Endothelial cell of umbilical vein (primary cell): Measurements from ENCODE around the gene CLCN2.

Experiments
- EZH2 ChIP-seq: IDR thresholded peaks from 2 replicates; pipeline ENCODE4 v1.6.1; 2012; ENCODE audit warnings: borderline replicate concordance, low read depth, mild to moderate bottlenecking, moderate library complexity, low read length, inconsistent platforms; ENCODE audit not compliant: severe bottlenecking
- FOS ChIP-seq: IDR thresholded peaks from 2 replicates; pipeline ENCODE4 v1.6.1; 2011; ENCODE audit warnings: mild to moderate bottlenecking, low read length, moderate library complexity, borderline replicate concordance; ENCODE audit not compliant: insufficient read depth
- MYC ChIP-seq: IDR thresholded peaks from one replicate; pipeline ENCODE4 v1.6.1; 2011; ENCODE audit warnings: mild to moderate bottlenecking, low read depth, low read length
- POLR2A ChIP-seq: IDR thresholded peaks from 2 replicates; pipeline ENCODE4 v1.6.1; 2012; ENCODE audit warnings: low read depth, mild to moderate bottlenecking, control low read depth, low read length
- POLR2AphosphoS5 ChIP-seq: IDR thresholded peaks from 2 replicates; pipeline ENCODE4 v1.6.1; 2012; ENCODE audit warnings: low read depth, mild to moderate bottlenecking, control low read depth, low read length, moderate library complexity; ENCODE audit not compliant: insufficient read depth
- TF ChIP-seq, protein P1 (sequence below), 2 donors: IDR thresholded peaks; 1 replicate in 1 of 2; 2 replicates in 1 of 2; pipeline ENCODE4 v1.5.1; 2011; ENCODE audit warnings: low read length in 2 of 2, mild to moderate bottlenecking in 2 of 2, moderate library complexity in 2 of 2, control low read depth in 1 of 2, inconsistent platforms in 1 of 2, low read depth in 1 of 2; ENCODE audit not compliant: insufficient read depth in 1 of 2; ENCODE audit errors: extremely low read depth in 1 of 2
- TF ChIP-seq, protein P2 (sequence below): IDR thresholded peaks from 2 replicates; pipeline ENCODE4 v1.6.1; 2011; ENCODE audit not compliant: insufficient read depth, insufficient read length

DNA sequence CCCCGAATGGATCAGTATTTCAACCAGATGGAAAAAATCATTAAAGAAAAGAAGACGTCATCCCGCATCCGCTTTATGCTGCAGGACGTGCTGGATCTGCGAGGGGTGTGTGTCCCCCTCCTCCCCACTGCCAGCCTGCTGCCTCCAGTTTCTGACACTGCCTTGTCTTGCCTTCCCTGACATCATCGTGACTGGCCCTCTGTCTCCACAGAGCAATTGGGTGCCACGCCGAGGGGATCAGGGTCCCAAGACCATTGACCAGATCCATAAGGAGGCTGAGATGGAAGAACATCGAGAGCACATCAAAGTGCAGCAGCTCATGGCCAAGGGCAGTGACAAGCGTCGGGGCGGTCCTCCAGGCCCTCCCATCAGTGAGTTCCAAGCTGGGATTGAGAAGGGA, 36.1 kb downstream of the CLCN2 start:
- TF ChIP-seq, protein P1, sequence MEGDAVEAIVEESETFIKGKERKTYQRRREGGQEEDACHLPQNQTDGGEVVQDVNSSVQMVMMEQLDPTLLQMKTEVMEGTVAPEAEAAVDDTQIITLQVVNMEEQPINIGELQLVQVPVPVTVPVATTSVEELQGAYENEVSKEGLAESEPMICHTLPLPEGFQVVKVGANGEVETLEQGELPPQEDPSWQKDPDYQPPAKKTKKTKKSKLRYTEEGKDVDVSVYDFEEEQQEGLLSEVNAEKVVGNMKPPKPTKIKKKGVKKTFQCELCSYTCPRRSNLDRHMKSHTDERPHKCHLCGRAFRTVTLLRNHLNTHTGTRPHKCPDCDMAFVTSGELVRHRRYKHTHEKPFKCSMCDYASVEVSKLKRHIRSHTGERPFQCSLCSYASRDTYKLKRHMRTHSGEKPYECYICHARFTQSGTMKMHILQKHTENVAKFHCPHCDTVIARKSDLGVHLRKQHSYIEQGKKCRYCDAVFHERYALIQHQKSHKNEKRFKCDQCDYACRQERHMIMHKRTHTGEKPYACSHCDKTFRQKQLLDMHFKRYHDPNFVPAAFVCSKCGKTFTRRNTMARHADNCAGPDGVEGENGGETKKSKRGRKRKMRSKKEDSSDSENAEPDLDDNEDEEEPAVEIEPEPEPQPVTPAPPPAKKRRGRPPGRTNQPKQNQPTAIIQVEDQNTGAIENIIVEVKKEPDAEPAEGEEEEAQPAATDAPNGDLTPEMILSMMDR (IDR thresholded peaks at IDR 0.05; ENCODE audit: extremely low read depth in 1 of 2, insufficient read depth in 1 of 2, low read depth in 1 of 2, low read length in 2 of 2) = no peak
- TF ChIP-seq POLR2AphosphoS5 (no peak), POLR2A (no peak), MYC (no peak), EZH2 (no peak), FOS (no peak)
- TF ChIP-seq, protein P2, sequence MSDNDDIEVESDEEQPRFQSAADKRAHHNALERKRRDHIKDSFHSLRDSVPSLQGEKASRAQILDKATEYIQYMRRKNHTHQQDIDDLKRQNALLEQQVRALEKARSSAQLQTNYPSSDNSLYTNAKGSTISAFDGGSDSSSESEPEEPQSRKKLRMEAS = no peak
